ENCODE results near the gene CALHM6. TPM values are rescaled to one million over a fixed set of nuclear protein-coding genes. Genes with fewer than 3 reads are reported as not detected.

The CALHM6 gene
- total and polyA plus RNA-seq, 8 donors: 5.0 to 8.7 (median 8.3) TPM; not detected in 3

DNA sequence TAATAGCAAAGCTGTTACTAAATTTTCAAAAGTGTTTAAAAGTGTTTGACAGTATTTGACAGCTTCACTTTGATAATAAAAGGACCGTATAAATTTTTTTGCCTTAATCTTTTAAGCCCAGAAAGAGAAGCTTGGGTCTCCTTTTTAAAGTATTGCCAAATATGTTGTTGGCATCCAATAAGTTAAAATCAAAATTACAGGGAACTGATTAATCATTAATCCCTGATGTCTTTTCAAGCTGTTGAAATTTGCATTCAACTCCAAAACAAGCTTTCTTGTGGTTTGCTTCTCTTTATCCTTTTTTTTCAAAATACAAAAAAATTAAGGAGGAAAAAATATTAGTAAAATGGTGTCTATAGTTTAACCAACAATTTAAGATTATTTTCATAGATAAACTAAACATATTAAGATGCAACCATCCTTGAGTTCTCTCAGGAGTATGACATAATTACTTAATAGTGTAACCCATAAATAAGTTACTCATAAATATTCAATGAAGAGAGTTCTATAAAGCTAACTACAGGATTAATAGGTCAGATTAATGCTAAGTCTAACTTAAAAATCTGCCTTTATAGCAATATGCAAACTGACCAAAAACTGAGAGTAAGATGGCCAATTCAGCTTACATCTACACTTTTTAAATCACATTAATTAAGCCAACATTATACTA lies 27.0 kb upstream of the CALHM6 start:
- Histone ChIP-seq H3K9me3 (no peaks in the 10 kb centered on the region), H3K27me3 (no peaks in the 10 kb centered on the region), H3K4me3 (no peak overlapping the region), H3K27ac (no peak overlapping the region), H3K4me1 (no peaks in the 10 kb centered on the region), H3K36me3 (peaks cover 0 to 40% (median 35%) of the 10 kb centered on the region in 4 donors)
- 67 to 91% (median 84%) methylated on average over 1 of the region's 1 CpG for WGBS, 5 donors
- TF ChIP-seq POLR2AphosphoS5 (IDR thresholded peaks at IDR 0.05) (no peak), EP300 (IDR thresholded peaks at IDR 0.05) (no peak), POLR2A (IDR thresholded peaks at IDR 0.05) (no peak)
- TF ChIP-seq, protein P1, sequence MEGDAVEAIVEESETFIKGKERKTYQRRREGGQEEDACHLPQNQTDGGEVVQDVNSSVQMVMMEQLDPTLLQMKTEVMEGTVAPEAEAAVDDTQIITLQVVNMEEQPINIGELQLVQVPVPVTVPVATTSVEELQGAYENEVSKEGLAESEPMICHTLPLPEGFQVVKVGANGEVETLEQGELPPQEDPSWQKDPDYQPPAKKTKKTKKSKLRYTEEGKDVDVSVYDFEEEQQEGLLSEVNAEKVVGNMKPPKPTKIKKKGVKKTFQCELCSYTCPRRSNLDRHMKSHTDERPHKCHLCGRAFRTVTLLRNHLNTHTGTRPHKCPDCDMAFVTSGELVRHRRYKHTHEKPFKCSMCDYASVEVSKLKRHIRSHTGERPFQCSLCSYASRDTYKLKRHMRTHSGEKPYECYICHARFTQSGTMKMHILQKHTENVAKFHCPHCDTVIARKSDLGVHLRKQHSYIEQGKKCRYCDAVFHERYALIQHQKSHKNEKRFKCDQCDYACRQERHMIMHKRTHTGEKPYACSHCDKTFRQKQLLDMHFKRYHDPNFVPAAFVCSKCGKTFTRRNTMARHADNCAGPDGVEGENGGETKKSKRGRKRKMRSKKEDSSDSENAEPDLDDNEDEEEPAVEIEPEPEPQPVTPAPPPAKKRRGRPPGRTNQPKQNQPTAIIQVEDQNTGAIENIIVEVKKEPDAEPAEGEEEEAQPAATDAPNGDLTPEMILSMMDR (IDR thresholded peaks at IDR 0.05): no peak
- intact Hi-C loops (cut with DNase I; ENCODE audit: low total_unique reads): no loop called here
- DNase-seq: no peak

DNA sequence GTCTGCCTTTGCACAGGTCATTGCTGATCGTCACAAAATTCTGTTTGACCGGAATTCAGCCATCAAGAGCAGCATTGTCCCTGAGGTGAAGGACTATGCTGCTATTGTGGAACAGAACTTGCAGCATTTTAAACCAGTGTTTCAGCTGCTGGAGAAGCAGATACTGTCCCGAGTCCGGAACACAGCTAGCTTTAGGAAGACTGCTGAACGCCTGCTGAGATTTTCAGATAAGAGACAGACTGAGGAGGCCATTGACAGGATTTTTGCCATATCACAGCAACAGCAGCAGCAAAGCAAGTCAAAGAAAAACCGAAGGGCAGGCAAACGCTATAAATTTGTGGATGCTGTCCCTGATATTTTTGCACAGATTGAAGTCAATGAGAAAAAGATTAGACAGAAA lies 24.6 kb upstream of the CALHM6 start:
- Histone ChIP-seq H3K27me3 (no peaks in the 10 kb centered on the region), H3K9me3 (no peaks in the 10 kb centered on the region), H3K4me3 (no peak overlapping the region), H3K36me3 (peaks cover 0 to 29% (median 24%) of the 10 kb centered on the region in 4 donors), H3K27ac (no peak overlapping the region), H3K4me1 (no peaks in the 10 kb centered on the region)
- 89 to 95% (median 92%) methylated on average over 7 of the region's 7 CpGs for WGBS, 5 donors
- no peak for DNase-seq
- TF ChIP-seq POLR2AphosphoS5 (IDR thresholded peaks at IDR 0.05) (no peak), POLR2A (IDR thresholded peaks at IDR 0.05) (no peak), EP300 (IDR thresholded peaks at IDR 0.05) (no peak)
- TF ChIP-seq, protein P1 (IDR thresholded peaks at IDR 0.05): no peak
- intact Hi-C loops (cut with DNase I; ENCODE audit: low total_unique reads): no loop called here

DNA sequence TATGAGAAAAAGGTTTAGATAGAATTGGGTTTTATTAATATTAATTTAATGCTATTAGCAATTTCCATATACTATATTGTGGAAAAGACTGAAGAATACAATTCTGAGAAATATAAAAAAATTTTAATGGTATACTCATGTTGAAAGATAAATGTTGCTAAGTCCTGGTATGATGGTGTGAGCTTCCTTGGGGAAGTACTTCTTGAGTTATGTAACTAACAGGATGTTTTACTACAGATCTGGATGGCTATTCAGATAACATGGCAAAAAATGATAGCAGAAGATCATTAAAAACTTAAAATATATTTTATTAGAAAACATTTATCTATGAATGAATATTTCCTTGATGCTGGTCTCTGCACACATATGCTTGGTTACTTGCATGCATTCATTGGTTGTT lies 23.5 kb upstream of the CALHM6 start:
- Histone ChIP-seq H3K27ac (no peak overlapping the region), H3K4me1 (no peaks in the 10 kb centered on the region), H3K4me3 (no peak overlapping the region), H3K36me3 (peaks cover 0 to 28% (median 21%) of the 10 kb centered on the region in 4 donors), H3K27me3 (no peaks in the 10 kb centered on the region), H3K9me3 (no peaks in the 10 kb centered on the region)
- no peak for DNase-seq
- TF ChIP-seq, protein P1 (IDR thresholded peaks at IDR 0.05): no peak
- TF ChIP-seq POLR2A (IDR thresholded peaks at IDR 0.05) (no peak), POLR2AphosphoS5 (IDR thresholded peaks at IDR 0.05) (no peak), EP300 (IDR thresholded peaks at IDR 0.05) (no peak)
- intact Hi-C loops (cut with DNase I; ENCODE audit: low total_unique reads): no loop called here

DNA sequence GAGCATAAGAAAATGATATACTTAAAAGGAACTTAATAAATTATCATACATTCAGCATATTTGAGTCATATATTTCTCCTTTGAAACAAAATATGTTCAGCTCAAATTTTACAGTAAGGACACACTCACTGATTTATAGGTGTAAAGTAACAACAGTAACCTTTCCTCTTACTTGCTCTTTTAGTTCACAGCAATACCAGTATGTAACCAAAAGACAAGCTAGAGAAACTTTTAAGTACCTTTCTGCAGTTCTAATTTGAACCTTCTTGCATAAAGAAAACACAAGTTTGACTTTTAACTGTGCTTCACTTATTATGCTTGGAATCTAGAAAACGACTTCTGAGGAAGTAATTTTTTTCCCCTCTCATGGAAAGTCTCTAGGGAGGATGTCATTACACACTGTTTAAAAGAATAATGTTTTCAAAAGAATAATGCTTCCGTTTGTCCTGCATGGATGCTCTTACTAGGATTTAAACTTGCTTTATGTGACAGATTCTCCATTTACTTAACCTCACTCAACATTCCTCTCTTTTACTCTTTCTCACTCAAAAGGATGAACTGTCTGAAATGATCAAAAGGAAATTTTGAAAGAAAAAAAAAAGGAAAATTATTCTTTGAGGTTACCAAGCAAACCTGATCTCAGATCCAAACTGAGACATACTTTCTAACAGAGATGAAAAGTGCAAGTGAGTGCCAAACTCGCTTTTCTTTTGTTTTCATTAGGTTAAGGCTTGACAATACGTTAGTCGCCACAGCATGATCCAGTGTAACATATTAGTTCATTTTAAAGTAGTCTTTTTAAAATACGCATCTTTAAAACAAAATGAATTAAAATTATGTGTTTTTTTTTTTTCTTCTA lies 22.4 kb upstream of the CALHM6 start:
- Histone ChIP-seq H3K9me3 (no peaks in the 10 kb centered on the region), H3K36me3 (peaks cover 0 to 18% (median 15%) of the 10 kb centered on the region in 4 donors), H3K27ac (no peak overlapping the region), H3K4me3 (no peak overlapping the region), H3K27me3 (no peaks in the 10 kb centered on the region), H3K4me1 (no peaks in the 10 kb centered on the region)
- WGBS, 5 donors: 70 to 77% (median 75%) methylated on average over 6 of the region's 6 CpGs
- intact Hi-C loops (cut with DNase I; ENCODE audit: low total_unique reads): no loop called here
- TF ChIP-seq EP300 (IDR thresholded peaks at IDR 0.05): no peak
- no peak for TF ChIP-seq POLR2A (IDR thresholded peaks at IDR 0.05)
- no peak for TF ChIP-seq POLR2AphosphoS5 (IDR thresholded peaks at IDR 0.05)
- TF ChIP-seq, protein P1 (IDR thresholded peaks at IDR 0.05): no peak
- no peak for DNase-seq

Measured in stomach (tissue), 9 donors.